GM21825 (cell line): ENCODE results near the gene HDAC9.

Experiments
- ATAC-seq: cut with Tn5 transposase; IDR thresholded peaks from one replicate; pipeline ENCODE4 v1.9.1; 2021; ENCODE audit warnings: mild to moderate bottlenecking, moderate library complexity; ENCODE audit not compliant: unreplicated experiment

HDAC9 gene

GRCh38 chr7:18873734-18874336, 378.3 kb downstream of the HDAC9 start:
- ATAC-seq: no peak

- no peak for ATAC-seq
Measured at GRCh38 chr7:18874880-18875279, 379.3 kb downstream of the HDAC9 start.

- ATAC-seq: no peak
Measured at GRCh38 chr7:18877874-18878273, 382.3 kb downstream of the HDAC9 start.

- no peak for ATAC-seq
Measured at GRCh38 chr7:18886832-18887231, 391.3 kb downstream of the HDAC9 start.

GRCh38 chr7:18889436-18889835, 393.9 kb downstream of the HDAC9 start:
- ATAC-seq: no peak

GRCh38 chr7:18890134-18890533, 394.6 kb downstream of the HDAC9 start:
- ATAC-seq: no peak

GRCh38 chr7:18890885-18891621, 395.5 kb downstream of the HDAC9 start:
- no peak for ATAC-seq

GRCh38 chr7:18893156-18893555, 397.6 kb downstream of the HDAC9 start:
- ATAC-seq: no peak

GRCh38 chr7:18894155-18894554, 398.6 kb downstream of the HDAC9 start:
- no peak for ATAC-seq

- no peak for ATAC-seq
Measured at GRCh38 chr7:18895456-18895855, 399.9 kb downstream of the HDAC9 start.

GRCh38 chr7:18896343-18896975, 400.9 kb downstream of the HDAC9 start:
- ATAC-seq: no peak

- no peak for ATAC-seq
Measured at GRCh38 chr7:18900236-18900635, 404.7 kb downstream of the HDAC9 start.

GRCh38 chr7:18900803-18901202, 405.3 kb downstream of the HDAC9 start:
- ATAC-seq: no peak

- ATAC-seq: no peak
Measured at GRCh38 chr7:18901351-18901750, 405.8 kb downstream of the HDAC9 start.

- no peak for ATAC-seq
Measured at GRCh38 chr7:18901982-18902421, 406.5 kb downstream of the HDAC9 start.

- no peak for ATAC-seq
Measured at GRCh38 chr7:18902892-18903291, 407.3 kb downstream of the HDAC9 start.

- no peak for ATAC-seq
Measured at GRCh38 chr7:18903695-18904094, 408.1 kb downstream of the HDAC9 start.

- ATAC-seq: no peak
Measured at GRCh38 chr7:18905316-18905943, 409.9 kb downstream of the HDAC9 start.

GRCh38 chr7:18906901-18907300, 411.4 kb downstream of the HDAC9 start:
- no peak for ATAC-seq

- ATAC-seq: no peak
Measured at GRCh38 chr7:18913106-18913505, 417.6 kb downstream of the HDAC9 start.

GRCh38 chr7:18916826-18917225, 421.3 kb downstream of the HDAC9 start:
- ATAC-seq: no peak

GRCh38 chr7:18927134-18927533, 431.6 kb downstream of the HDAC9 start:
- ATAC-seq: no peak
